Transverse colon (tissue), 3 donors: ENCODE measurements around the gene GJA1.

Experiments used
- EP300 ChIP-seq: sonication (generic); formaldehyde crosslinking; IDR thresholded peaks from one replicate; pipeline ENCODE4 v1.6.1; 2017; ENCODE audit warnings: antibody characterized with exemption, low read depth
- POLR2A ChIP-seq: fragments of 450-650 bp; IDR thresholded peaks from one replicate; pipeline ENCODE4 v1.6.1; 2016; ENCODE audit warnings: antibody characterized with exemption, mild to moderate bottlenecking, moderate library complexity
- TF ChIP-seq, protein P1 (sequence below), 5 experiments: fragments of 200-600 bp in 3 of 5; fragments of 450-650 bp in 2 of 5; sonication (generic) in 3 of 5; IDR thresholded peaks; 1 replicate in 2 of 5; 2 replicates in 3 of 5; pipeline ENCODE4 v1.5.1; 2016 to 2017; ENCODE audit warnings: antibody characterized with exemption in 5 of 5, inconsistent platforms in 3 of 5, mild to moderate bottlenecking in 2 of 5, moderate library complexity in 1 of 5

DNA sequence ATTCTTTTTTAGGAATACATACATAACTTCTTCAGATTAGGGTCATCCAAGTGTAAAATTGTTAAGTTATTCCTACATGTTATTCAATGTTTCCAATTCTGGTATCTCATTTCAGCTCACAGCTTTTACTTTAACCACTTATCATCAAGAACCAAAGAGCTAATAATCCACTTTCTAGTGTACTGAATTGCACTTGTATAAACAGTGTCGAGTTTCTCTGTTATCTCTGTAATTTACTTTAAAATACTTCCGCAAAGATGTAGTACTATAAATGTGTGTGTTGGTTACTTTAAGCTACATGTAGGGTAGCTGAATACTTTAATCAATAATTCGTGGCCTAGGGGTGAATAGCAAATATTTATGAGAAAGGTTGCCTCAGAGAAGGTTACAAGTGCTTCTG lies 8.8 kb upstream of the GJA1 start:
- TF ChIP-seq, protein P1, sequence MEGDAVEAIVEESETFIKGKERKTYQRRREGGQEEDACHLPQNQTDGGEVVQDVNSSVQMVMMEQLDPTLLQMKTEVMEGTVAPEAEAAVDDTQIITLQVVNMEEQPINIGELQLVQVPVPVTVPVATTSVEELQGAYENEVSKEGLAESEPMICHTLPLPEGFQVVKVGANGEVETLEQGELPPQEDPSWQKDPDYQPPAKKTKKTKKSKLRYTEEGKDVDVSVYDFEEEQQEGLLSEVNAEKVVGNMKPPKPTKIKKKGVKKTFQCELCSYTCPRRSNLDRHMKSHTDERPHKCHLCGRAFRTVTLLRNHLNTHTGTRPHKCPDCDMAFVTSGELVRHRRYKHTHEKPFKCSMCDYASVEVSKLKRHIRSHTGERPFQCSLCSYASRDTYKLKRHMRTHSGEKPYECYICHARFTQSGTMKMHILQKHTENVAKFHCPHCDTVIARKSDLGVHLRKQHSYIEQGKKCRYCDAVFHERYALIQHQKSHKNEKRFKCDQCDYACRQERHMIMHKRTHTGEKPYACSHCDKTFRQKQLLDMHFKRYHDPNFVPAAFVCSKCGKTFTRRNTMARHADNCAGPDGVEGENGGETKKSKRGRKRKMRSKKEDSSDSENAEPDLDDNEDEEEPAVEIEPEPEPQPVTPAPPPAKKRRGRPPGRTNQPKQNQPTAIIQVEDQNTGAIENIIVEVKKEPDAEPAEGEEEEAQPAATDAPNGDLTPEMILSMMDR (IDR thresholded peaks at IDR 0.05): no peak
- TF ChIP-seq EP300 (no peak), POLR2A (no peak)
